Measurements from ENCODE around the gene PGAP1.
"Not testable (repeated sequence)": the region's sequence is repeated elsewhere in the genome, so short reads cannot be mapped to it uniquely, and the experiment has no call there.

Gene PGAP1

DNA sequence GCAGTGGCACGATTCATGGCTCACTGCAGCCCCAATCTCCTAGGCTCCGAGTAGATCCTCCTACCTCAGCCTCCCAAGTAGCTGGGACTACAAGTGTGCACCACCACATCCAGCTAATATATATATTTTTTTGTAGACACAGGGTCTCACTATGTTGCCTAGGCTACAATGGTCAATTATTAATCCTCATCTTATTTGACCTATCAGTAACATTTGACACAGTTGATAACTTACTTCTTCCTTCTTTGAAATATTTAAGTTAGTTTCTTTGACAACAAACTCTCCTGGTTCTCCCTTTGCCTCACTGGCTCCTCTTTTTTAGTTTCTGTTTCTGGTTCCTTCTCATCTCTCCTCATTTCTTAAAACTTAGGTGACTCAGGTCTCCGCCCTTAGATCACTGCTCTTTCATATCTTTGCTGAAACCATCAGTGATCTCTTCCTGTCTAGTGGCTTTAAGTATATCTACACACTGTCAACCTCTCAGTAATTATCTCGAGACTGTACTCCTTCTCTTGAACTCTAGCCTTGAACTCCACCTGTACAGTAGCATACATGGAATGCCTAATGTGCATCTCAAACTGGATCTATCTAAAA lies 11.5 kb downstream of the PGAP1 start:
- DNase-seq (ENCODE audit: low read depth) = no peak
- no peak for TF ChIP-seq CTCF (IDR thresholded peaks at IDR 0.05; ENCODE audit: control insufficient read depth, insufficient read depth, low read depth, low read length, missing control alignments)
- no peak overlapping the region for H3K4me3 ChIP-seq (ENCODE audit: control insufficient read depth, low read depth, low read length)

- DNase-seq (ENCODE audit: low read depth) = no peak
- no peak for TF ChIP-seq CTCF (IDR thresholded peaks at IDR 0.05; ENCODE audit: control insufficient read depth, insufficient read depth, low read depth, low read length, missing control alignments)
These were observed 12.8 kb downstream of the PGAP1 start for GRCh38 chr2:196913691-196914090.

DNA sequence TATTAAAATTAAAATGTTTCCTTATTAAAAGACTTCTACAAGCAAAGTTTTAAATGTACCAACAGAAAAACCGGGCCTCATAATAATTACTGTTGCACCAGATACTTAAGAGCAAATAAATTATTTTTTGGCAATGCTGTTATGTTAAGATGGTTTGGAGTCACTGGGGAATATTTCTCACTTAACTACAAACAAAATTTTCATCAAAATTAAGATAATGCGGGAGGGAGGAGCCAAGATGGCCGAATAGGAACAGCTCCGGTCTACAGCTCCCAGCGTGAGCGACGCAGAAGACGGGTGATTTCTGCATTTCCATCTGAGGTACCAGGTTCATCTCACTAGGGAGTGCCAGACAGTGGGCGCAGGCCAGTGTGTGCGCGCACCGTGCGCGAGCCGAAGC lies 21.1 kb downstream of the PGAP1 start:
- not testable (repeated sequence) for H3K4me3 ChIP-seq (ENCODE audit: control insufficient read depth, low read depth, low read length); DNase-seq (ENCODE audit: low read depth)

More at GRCh38 chr2:196913691-196914090, 12.8 kb downstream of the PGAP1 start:
- no peak overlapping the region for H3K4me3 ChIP-seq (ENCODE audit: control insufficient read depth, low read depth, low read length)

- no peak overlapping the region for H3K4me3 ChIP-seq (ENCODE audit: control insufficient read depth, low read depth, low read length)
- no peak for TF ChIP-seq CTCF (IDR thresholded peaks at IDR 0.05; ENCODE audit: control insufficient read depth, insufficient read depth, low read depth, low read length, missing control alignments)
- DNase-seq (ENCODE audit: low read depth) = no peak
These were observed 23.7 kb downstream of the PGAP1 start for GRCh38 chr2:196902828-196903227.

DNA sequence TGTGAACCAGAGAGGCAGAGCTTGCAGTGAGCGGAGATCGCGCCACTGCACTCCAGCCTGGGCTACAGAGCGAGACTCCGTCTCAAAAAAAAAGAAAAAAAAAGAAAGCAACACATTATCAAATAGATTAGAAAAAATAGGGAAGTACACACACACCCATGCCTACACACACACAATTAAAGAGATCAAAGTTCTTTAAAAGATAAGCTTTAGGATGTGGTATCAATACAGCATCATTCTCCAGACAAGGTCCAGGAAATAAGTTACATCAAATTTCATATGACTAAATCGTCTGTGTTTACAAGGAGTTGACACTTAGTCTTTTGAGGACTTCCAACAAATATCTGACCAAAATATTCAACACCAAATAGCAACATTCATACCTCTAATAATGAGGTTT lies 25.7 kb downstream of the PGAP1 start:
- no peak for DNase-seq (ENCODE audit: low read depth)
- no peak overlapping the region for H3K4me3 ChIP-seq (ENCODE audit: control insufficient read depth, low read depth, low read length)
- no peak for TF ChIP-seq CTCF (IDR thresholded peaks at IDR 0.05; ENCODE audit: control insufficient read depth, insufficient read depth, low read depth, low read length, missing control alignments)

DNA sequence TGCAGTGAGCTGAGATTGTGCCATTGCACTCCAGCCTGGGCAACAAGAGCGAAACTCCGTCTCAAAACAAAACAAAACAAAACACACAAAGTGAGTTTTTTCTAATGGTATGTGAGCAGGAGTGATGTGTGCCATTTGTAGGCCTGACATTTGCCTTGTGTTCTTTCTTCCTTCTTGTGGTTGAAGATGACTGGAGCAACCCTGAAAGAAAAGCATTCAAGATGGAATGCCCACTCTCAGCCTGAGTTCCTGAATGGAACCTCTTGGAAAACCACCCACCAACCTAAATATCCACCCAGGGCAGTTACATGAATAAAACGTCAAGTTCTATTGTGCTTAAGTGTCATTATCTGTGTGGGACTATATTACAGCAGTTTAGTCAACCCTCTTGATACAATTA lies 26.5 kb downstream of the PGAP1 start:
- no peak for DNase-seq (ENCODE audit: low read depth)
- no peak overlapping the region for H3K4me3 ChIP-seq (ENCODE audit: control insufficient read depth, low read depth, low read length)
- no peak for TF ChIP-seq CTCF (IDR thresholded peaks at IDR 0.05; ENCODE audit: control insufficient read depth, insufficient read depth, low read depth, low read length, missing control alignments)

DNA sequence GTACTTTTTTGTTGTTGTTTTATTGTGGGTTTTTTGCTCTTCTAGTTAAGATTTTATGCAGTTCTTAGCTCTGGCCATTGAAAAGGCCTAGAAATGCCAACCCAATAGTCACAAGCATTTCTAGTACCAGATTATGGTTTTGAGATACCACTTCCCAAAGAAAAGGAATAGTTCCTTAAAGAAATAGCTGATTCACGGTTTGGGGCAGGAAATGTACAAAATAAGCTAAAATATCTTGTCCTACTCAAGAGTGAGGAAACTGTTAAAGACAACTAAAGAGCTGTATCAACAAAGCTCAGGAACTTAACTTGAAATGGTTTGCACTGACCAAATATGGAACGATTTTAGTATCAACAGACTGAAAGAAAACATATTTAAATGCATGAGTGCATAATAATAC lies 35.4 kb downstream of the PGAP1 start:
- TF ChIP-seq CTCF (IDR thresholded peaks at IDR 0.05; ENCODE audit: control insufficient read depth, insufficient read depth, low read depth, low read length, missing control alignments) = no peak
- no peak overlapping the region for H3K4me3 ChIP-seq (ENCODE audit: control insufficient read depth, low read depth, low read length)
- DNase-seq (ENCODE audit: low read depth) = no peak

Data from AG09309 (cell line).